Panc1 (cell line): Measurements from ENCODE around the gene ARHGEF2. TPM values are rescaled to one million over a fixed set of nuclear protein-coding genes. Genes with fewer than 3 reads are reported as not detected.
A peak's percentile ranks its signal among the peaks of the same experiment; 100 is the strongest.

Experiments used
- ATAC-seq: fragments of 200-7000 bp; cut with Tn5 transposase; 2 replicates; pipeline ENCODE4 v1.9.1; 2020; ENCODE audit warnings: mild to moderate bottlenecking, moderate library complexity
- BruUV-seq: library from RNA; stranded (reverse); fragments of 400-500 nt; replicated peaks from 2 replicates; lab custom pipeline; 2021; lab: Mats Ljungman, UMichigan
- CTCF ChIA-PET: fragments of 300-600 bp; sonication (Branson Sonifier 250); formaldehyde crosslinking; loops from one replicate; lab custom pipeline; 2022; ENCODE audit warnings: antibody characterized with exemption; lab: Charles Lee
- POLR2A ChIA-PET: fragments of 300-600 bp; sonication (Branson Sonifier 250); formaldehyde crosslinking; loops from one replicate; lab custom pipeline; 2022; ENCODE audit warnings: antibody characterized with exemption; lab: Charles Lee
- DNase-seq: peaks from one replicate; pipeline ENCODE4 v3.0.0-alpha.2; 2010; ENCODE audit warnings: low read depth, low spot score
- H3K27ac ChIP-seq: 2 replicates; pipeline ENCODE4 v1.5.1; 2011; ENCODE audit warnings: mild to moderate bottlenecking, low read length, inconsistent platforms
- H3K27me3 ChIP-seq: fragments of 200-500 bp; sonication (Bioruptor generic); 2 replicates; pipeline ENCODE4 v1.6.0; 2014; ENCODE audit warnings: low read length, inconsistent platforms; ENCODE audit not compliant: control insufficient read depth, insufficient read depth
- H3K36me3 ChIP-seq: fragments of 200-500 bp; sonication (Bioruptor generic); 2 replicates; pipeline ENCODE4 v1.5.1; 2014; ENCODE audit warnings: inconsistent platforms, mild to moderate bottlenecking, low read length, moderate library complexity; ENCODE audit not compliant: control insufficient read depth, insufficient read depth
- H3K4me1 ChIP-seq: 2 replicates; pipeline ENCODE4 v1.5.1; 2011; ENCODE audit warnings: inconsistent platforms, mild to moderate bottlenecking, low read length, moderate library complexity; ENCODE audit not compliant: control insufficient read depth, insufficient read depth
- H3K4me3 ChIP-seq, 2 experiments: 2 replicates each; pipeline ENCODE4 v1.5.1; 2011 to 2012; ENCODE audit warnings: low read depth in 2 of 2, low read length in 2 of 2, mild to moderate bottlenecking in 2 of 2, inconsistent platforms in 1 of 2, moderate library complexity in 1 of 2
- H3K9me3 ChIP-seq: fragments of 200-500 bp; sonication (Bioruptor generic); 2 replicates; pipeline ENCODE4 v1.5.1; 2014; ENCODE audit warnings: low read depth, mild to moderate bottlenecking, inconsistent platforms, low read length, moderate library complexity; ENCODE audit not compliant: control insufficient read depth, insufficient read depth
- POLR2AphosphoS5 ChIP-seq: IDR thresholded peaks from 2 replicates; pipeline ENCODE4 v1.6.1; 2012; ENCODE audit warnings: mild to moderate bottlenecking, low read depth, low read length, moderate library complexity
- SIN3A ChIP-seq: IDR thresholded peaks from 2 replicates; pipeline ENCODE4 v1.6.1; 2012; ENCODE audit warnings: low read depth, mild to moderate bottlenecking, low read length, moderate library complexity, borderline replicate concordance; ENCODE audit not compliant: insufficient read depth
- TCF7L2 ChIP-seq: IDR thresholded peaks from 2 replicates; pipeline ENCODE4 v1.6.1; 2011; ENCODE audit warnings: mild to moderate bottlenecking, low read depth, low read length, inconsistent platforms
- in situ Hi-C: cut with HindIII; loops from 2 replicates; pipeline ENCODE4 v1.10.0; 2016; ENCODE audit warnings: low sequenced_read_pairs, low pct_unique_long_range_greater_than_20kb
- intact Hi-C: fragments of 100-400 bp; cut with micrococcal nuclease; formaldehyde crosslinking; loops from one replicate; pipeline ENCODE4 v1.10.0; 2022; ENCODE audit not compliant: unreplicated experiment
- total RNA-seq: library from RNA; stranded (reverse); gene quantifications from one replicate; pipeline ENCODE4 v1.2.1, GENCODE V29; 2021; ENCODE audit not compliant: unreplicated experiment
- TF ChIP-seq, protein P1 (sequence below), 2 experiments: IDR thresholded peaks; 2 replicates each; pipeline ENCODE4 v1.6.1; 2011 to 2012; ENCODE audit warnings: low read depth in 2 of 2, control low read depth in 1 of 2, low read length in 1 of 2, mild to moderate bottlenecking in 1 of 2, moderate library complexity in 1 of 2; ENCODE audit not compliant: insufficient read depth in 1 of 2
- TF ChIP-seq, protein P2 (sequence below): fragments of 450-650 bp; IDR thresholded peaks from 2 replicates; pipeline ENCODE4 v1.5.1; 2017; ENCODE audit warnings: mild to moderate bottlenecking

Gene ARHGEF2
- total RNA-seq, 1 experiment from 2014 or later: 87.0 TPM

DNA sequence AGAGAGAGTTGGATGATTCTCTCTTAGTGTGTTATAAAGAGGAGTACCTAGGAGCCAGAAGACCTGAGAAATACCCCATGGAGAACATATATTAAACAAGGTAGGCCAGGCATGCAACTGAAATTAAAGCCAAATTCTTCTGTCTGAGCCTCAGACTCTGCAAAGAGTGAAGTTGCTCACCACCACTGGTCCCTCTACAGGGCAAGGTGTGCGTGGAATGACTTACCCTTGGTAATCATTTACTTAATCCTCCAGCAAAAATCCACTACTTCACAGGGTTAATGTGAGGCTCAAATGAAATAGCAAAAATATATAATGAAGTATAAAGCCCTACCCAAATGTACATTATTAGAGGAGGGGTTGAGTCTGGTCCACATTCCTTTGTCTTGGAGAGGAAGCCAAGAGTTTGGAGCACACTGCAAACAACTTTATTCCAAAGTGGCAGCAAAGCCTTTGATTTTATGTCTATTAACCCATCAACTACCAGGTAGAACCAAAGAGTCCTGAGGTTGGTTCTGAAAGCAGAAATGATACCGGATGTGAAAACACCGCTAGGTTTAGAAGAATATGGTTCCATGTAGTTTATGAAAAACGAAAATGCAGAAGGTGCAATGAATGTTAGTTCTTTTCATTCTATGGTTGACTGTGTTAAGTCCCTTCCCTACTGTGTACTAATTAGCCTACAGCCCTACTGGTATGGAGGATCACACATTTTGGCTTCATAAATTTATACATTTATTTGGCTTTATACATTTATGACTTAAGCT, 33.9 kb upstream of the ARHGEF2 start:
- H3K27ac ChIP-seq: no peak overlapping the region

DNA sequence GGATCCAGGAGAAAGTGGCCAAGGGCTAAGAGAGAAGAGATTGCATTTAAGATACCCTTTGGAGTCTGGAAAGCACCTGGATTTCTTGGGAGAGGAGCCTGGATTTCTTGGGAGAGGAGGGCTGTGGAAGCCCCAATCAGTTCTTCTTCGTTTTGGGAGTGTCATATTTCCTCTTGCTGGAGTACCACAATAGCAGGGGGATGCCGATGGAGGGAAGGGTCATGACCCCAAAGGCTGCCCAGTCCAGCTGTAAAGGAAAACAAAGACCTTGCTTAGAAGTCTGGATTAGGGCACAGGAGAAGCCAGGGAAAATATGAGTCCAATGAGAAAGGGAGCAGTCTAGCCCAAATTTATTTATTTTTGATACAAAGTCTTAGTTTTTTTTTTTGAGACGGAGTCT, 31.1 kb upstream of the ARHGEF2 start:
- intact Hi-C loops: no loop called here
- Histone ChIP-seq H3K36me3 (peaks cover 13% of the 10 kb centered on the region), H3K27me3 (no peaks in the 10 kb centered on the region), H3K27ac (no peak overlapping the region), H3K9me3 (no peaks in the 10 kb centered on the region), H3K4me3 (no peak overlapping the region), H3K4me1 (peaks cover 6% of the 10 kb centered on the region; the same call in 1 of the 2 replicates)
- DNase-seq: no peak
- BruUV-seq: no TSS peak
- in situ Hi-C loops: no loop called here
- ChIA-PET CTCF (no interaction called here), POLR2A (no interaction called here)
- ATAC-seq: no peak
- TF ChIP-seq TCF7L2 (no peak), POLR2AphosphoS5 (no peak), SIN3A (no peak)
- TF ChIP-seq, protein P1, sequence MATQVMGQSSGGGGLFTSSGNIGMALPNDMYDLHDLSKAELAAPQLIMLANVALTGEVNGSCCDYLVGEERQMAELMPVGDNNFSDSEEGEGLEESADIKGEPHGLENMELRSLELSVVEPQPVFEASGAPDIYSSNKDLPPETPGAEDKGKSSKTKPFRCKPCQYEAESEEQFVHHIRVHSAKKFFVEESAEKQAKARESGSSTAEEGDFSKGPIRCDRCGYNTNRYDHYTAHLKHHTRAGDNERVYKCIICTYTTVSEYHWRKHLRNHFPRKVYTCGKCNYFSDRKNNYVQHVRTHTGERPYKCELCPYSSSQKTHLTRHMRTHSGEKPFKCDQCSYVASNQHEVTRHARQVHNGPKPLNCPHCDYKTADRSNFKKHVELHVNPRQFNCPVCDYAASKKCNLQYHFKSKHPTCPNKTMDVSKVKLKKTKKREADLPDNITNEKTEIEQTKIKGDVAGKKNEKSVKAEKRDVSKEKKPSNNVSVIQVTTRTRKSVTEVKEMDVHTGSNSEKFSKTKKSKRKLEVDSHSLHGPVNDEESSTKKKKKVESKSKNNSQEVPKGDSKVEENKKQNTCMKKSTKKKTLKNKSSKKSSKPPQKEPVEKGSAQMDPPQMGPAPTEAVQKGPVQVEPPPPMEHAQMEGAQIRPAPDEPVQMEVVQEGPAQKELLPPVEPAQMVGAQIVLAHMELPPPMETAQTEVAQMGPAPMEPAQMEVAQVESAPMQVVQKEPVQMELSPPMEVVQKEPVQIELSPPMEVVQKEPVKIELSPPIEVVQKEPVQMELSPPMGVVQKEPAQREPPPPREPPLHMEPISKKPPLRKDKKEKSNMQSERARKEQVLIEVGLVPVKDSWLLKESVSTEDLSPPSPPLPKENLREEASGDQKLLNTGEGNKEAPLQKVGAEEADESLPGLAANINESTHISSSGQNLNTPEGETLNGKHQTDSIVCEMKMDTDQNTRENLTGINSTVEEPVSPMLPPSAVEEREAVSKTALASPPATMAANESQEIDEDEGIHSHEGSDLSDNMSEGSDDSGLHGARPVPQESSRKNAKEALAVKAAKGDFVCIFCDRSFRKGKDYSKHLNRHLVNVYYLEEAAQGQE (IDR thresholded peaks at IDR 0.05; ENCODE audit: insufficient read depth in 1 of 2, low read depth in 2 of 2, low read length in 1 of 2): no peak
- TF ChIP-seq, protein P2, sequence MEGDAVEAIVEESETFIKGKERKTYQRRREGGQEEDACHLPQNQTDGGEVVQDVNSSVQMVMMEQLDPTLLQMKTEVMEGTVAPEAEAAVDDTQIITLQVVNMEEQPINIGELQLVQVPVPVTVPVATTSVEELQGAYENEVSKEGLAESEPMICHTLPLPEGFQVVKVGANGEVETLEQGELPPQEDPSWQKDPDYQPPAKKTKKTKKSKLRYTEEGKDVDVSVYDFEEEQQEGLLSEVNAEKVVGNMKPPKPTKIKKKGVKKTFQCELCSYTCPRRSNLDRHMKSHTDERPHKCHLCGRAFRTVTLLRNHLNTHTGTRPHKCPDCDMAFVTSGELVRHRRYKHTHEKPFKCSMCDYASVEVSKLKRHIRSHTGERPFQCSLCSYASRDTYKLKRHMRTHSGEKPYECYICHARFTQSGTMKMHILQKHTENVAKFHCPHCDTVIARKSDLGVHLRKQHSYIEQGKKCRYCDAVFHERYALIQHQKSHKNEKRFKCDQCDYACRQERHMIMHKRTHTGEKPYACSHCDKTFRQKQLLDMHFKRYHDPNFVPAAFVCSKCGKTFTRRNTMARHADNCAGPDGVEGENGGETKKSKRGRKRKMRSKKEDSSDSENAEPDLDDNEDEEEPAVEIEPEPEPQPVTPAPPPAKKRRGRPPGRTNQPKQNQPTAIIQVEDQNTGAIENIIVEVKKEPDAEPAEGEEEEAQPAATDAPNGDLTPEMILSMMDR: no peak

More for the DNA sequence above, 33.9 kb upstream of the ARHGEF2 start:
- ChIA-PET POLR2A (no interaction called here), CTCF (no interaction called here)
- intact Hi-C loops (no loop called here), in situ Hi-C loops (no loop called here)
- TSS peak; percentile 23 for BruUV-seq
- TF ChIP-seq, protein P2: no peak
- TF ChIP-seq TCF7L2: no peak
- no peak for TF ChIP-seq SIN3A
- TF ChIP-seq, protein P1 (IDR thresholded peaks at IDR 0.05; ENCODE audit: insufficient read depth in 1 of 2, low read depth in 2 of 2, low read length in 1 of 2): no peak
- TF ChIP-seq POLR2AphosphoS5: no peak
- no peak for ATAC-seq
- Histone ChIP-seq H3K36me3 (peaks cover 13% of the 10 kb centered on the region), H3K4me3 (no peak overlapping the region), H3K9me3 (no peaks in the 10 kb centered on the region), H3K4me1 (no peaks in the 10 kb centered on the region), H3K27me3 (no peaks in the 10 kb centered on the region)
- no peak for DNase-seq
